Thyroid gland (tissue), 4 donors: Measurements from ENCODE around the gene MAGEA2.

Experiments used
- CTCF ChIP-seq, 6 experiments: fragments of 200-600 bp in 3 of 6; fragments of 450-650 bp in 3 of 6; sonication (generic) in 3 of 6; IDR thresholded peaks; one replicate each; pipeline ENCODE4 v1.5.1; 2016 to 2019; ENCODE audit warnings: antibody characterized with exemption in 6 of 6, mild to moderate bottlenecking in 2 of 6, inconsistent platforms in 1 of 6, moderate library complexity in 1 of 6
- POLR2A ChIP-seq, 2 donors: fragments of 450-650 bp; IDR thresholded peaks; one replicate each; pipeline ENCODE4 v1.6.1; 2017; ENCODE audit warnings: antibody characterized with exemption in 2 of 2, mild to moderate bottlenecking in 2 of 2, moderate library complexity in 1 of 2

DNA sequence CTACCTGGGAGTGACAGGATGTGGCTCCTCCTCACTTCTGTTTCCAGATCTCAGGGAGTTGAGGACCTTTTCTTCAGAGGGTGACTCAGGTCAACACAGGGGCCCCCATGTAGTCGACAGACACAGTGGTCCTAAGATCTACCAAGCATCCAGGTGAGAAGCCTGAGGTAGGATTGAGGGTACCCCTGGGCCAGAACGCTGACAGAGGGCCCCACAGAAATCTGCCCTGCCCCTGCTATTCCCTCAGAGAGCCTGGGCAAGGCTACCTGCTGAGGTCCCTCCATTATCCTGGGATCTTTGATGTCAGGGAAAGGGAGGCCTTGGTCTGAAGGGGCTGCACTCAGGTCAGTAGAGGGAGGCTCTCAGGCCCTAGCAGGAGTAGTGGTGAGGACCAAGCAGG is 18.5 kb downstream of the MAGEA2 start:
- TF ChIP-seq CTCF (IDR thresholded peaks at IDR 0.05) = no peak
- no peak for TF ChIP-seq POLR2A (IDR thresholded peaks at IDR 0.05)
